ENCODE measurements around the gene FDX2.
A peak's percentile ranks its signal among the peaks of the same experiment; 100 is the strongest.
"Not testable (repeated sequence)": the region's sequence is repeated elsewhere in the genome, so short reads cannot be mapped to it uniquely, and the experiment has no call there.

FDX2 gene

DNA sequence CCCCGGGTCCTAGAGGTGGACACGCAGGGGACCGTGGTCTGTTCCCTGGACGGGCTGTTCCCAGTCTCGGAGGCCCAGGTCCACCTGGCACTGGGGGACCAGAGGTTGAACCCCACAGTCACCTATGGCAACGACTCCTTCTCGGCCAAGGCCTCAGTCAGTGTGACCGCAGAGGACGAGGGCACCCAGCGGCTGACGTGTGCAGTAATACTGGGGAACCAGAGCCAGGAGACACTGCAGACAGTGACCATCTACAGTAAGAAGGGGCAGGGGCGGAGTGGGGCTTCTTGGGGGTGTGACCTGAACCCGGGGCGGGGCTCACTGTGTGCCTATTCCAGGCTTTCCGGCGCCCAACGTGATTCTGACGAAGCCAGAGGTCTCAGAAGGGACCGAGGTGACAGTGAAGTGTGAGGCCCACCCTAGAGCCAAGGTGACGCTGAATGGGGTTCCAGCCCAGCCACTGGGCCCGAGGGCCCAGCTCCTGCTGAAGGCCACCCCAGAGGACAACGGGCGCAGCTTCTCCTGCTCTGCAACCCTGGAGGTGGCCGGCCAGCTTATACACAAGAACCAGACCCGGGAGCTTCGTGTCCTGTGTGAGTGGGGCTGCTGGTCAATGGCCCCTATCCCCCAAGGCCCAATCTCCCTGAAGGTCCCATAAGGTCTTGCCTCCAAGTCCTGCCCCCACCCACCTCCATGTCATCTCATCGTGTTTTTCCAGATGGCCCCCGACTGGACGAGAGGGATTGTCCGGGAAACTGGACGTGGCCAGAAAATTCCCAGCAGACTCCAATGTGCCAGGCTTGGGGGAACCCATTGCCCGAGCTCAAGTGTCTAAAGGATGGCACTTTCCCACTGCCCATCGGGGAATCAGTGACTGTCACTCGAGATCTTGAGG is 31.5 kb downstream of the FDX2 start:
- DNase-seq (ENCODE audit: low spot score) = no peak

- DNase-seq (ENCODE audit: low spot score) = no peak
These were observed 32.3 kb downstream of the FDX2 start for GRCh38 chr19:10283301-10284064.

DNA sequence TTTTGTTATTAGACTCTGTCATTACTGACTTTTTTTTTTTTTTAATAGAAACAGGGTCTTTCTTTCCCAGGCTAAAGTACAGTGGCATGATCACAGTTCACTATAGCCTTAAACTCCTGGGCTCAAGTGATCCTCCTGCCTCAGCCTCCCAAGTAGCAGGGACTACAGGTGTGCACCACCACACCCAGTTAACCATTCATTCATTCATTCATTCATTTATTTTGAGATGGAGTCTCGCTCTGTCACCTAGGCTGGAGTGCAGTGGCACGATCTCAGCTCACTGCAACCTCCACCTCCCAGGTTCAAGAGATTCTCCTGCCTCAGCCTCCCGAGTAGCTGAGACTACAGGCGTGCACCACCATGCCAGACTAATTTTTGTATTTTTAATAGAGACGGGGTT is 33.8 kb downstream of the FDX2 start:
- not testable (repeated sequence) for DNase-seq (ENCODE audit: low spot score)

GRCh38 chr19:10279737-10280442 is 35.9 kb downstream of the FDX2 start:
- no peak for DNase-seq (ENCODE audit: low spot score)

DNA sequence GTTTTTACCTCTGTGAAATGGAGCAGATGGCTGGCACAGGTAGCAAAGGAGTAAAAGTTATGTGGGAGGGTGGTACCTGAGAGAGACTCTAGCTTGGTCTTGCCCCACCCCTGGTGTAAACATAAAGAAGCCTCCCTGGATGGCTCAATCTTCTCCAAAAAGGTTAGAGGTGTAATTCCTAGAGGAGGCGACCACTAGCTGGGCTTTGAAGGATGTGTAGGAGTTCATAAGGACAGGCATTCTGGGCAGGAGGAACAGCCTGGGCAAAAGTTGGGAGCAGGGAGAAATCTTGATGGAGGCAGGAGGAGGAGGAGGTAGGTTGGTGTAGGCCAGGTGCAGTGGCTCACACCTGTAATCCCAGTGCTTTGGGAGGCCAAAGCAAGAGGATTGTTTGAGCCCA is 36.9 kb downstream of the FDX2 start:
- DNase-seq (ENCODE audit: low spot score) = no peak

DNA sequence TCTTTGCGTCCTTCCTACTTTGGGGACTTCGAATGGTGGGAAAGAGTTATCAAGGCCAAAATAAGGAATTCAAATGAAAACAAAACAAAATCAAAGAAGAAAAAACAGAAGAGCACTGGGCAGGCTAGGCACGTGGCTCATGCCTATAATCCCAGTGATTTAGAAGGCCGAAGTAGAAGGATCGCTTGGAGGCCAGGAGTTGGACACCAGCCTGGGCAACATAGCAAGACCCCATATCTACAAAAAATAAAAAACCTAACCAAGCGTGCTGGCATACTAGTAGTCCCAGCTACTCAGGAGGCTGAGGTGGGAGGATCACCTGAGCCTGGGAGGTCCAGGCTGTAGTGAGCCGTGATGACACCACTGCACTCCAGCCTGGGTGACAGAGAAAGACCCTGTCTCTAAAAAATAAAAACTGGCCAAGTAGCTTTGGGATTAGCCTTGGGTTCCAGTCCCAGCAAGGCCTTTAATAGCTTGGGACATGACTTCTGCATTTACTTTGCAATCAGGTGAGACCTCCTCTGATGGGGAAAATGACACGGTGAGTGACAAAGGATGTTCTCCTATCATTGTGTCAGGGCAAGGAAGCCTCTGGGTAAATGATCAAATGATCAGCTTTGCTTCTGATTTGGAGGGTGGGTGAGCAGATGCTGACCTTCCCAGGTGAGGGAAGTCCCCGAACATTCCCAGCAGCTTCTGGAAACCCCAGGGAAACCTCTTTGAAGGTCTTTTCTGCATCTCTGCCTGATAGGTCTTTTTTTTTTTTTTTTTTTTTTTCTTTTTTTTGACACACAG is 37.8 kb downstream of the FDX2 start:
- no peak for DNase-seq (ENCODE audit: low spot score)

- DNase-seq (ENCODE audit: low spot score) = no peak
These were observed 41.2 kb downstream of the FDX2 start for GRCh38 chr19:10274589-10274988.

DNA sequence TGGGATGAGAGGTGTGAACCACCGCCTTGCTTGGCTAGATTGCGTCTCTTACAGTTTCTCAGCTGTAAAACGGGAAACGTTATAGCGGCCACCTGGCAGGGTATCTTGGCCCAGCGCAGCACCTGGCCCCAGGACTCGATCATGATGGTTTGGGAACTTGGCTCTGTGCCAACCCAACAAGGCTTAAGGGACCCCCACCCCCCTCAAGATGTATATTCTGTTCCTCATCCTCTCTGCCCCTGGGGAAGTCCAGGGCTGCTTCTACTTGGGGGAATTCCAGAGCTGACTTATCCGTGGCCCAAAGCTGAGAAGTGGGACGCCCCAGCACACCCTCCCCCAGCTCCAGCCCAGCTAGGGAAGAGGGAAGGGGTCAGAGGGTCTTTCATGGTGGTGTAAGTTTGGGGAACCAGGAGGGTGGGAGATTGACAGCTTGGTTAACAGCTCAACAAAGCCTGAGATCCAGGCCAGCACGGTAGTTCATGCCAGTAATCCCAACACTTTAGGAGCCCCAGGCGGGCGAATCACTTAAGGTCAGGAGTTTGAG is 44.2 kb downstream of the FDX2 start:
- DNase-seq (ENCODE audit: low spot score) = peak; percentile 50

GRCh38 chr19:10270616-10271394 is 45.0 kb downstream of the FDX2 start, which contains the start of gene ICAM1:
ICAM1 (plus strand) TSS chr19:10271120; CDS start chr19:10271160, 40 bp downstream.
- peak; percentile 72 for DNase-seq (ENCODE audit: low spot score)

DNA sequence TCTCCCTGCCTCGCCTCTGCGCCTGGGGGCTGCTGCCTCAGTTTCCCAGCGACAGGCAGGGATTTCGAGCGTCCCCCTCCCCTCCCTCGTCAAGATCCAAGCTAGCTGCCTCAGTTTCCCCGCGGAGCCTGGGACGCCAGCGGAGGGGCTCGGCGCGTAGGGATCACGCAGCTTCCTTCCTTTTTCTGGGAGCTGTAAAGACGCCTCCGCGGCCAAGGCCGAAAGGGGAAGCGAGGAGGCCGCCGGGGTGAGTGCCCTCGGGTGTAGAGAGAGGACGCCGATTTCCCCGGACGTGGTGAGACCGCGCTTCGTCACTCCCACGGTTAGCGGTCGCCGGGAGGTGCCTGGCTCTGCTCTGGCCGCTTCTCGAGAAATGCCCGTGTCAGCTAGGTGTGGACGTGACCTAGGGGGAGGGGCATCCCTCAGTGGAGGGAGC is 45.6 kb downstream of the FDX2 start:
- DNase-seq (ENCODE audit: low spot score) = peak; percentile 67

- peak; percentile 88 for DNase-seq (ENCODE audit: low spot score)
These were observed 46.3 kb downstream of the FDX2 start for GRCh38 chr19:10269333-10270179.

GRCh38 chr19:10268071-10268470 is 47.7 kb downstream of the FDX2 start:
- no peak for DNase-seq (ENCODE audit: low spot score)

DNA sequence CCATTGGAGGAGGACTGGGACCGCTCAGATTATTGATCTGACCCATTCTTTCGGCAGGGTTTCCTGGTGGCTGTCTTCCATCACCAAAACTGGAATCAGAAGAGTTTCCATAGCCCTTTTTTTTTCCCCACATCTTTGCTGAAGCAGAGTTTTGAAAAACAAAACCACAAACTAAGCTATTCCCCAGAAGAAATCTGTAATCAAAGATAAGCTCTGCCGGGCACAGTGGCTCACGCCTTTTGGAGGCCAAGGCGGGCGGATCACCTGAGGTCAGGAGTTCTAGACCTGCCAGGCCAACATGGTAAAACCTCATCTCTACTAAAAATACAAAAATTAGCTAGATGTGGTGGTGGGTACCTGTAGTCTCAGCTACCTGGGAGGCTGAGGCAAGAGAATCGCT is 49.1 kb downstream of the FDX2 start:
- no peak for DNase-seq (ENCODE audit: low spot score)

- DNase-seq (ENCODE audit: low spot score) = no peak
These were observed 53.0 kb downstream of the FDX2 start for GRCh38 chr19:10262771-10263170.

- peak; percentile 68 for DNase-seq (ENCODE audit: low spot score)
These were observed 55.7 kb downstream of the FDX2 start for GRCh38 chr19:10260141-10260584.

Data from CD4-positive, alpha-beta T cell treated with Interleukin-2 at 100 ng/mL for 4 hours (primary cell).